H1 (cell line): ENCODE data around the gene ID1.

Experiments
- EP300 ChIP-seq, 2 experiments: IDR thresholded peaks; 1 replicate in 1 of 2; 2 replicates in 1 of 2; pipeline ENCODE4 v1.6.1; 2011 to 2012; ENCODE audit warnings: low read depth in 2 of 2, low read length in 2 of 2, mild to moderate bottlenecking in 2 of 2, borderline replicate concordance in 1 of 2, inconsistent platforms in 1 of 2, moderate library complexity in 1 of 2
- JUN ChIP-seq: IDR thresholded peaks from 2 replicates; pipeline ENCODE4 v1.6.1; 2011; ENCODE audit warnings: low read depth, mild to moderate bottlenecking, improper control_type of control experiment, low read length
- POLR2A ChIP-seq, 2 experiments: IDR thresholded peaks; 1 replicate in 1 of 2; 2 replicates in 1 of 2; pipeline ENCODE4 v1.6.1; 2011; ENCODE audit warnings: low read depth in 2 of 2, low read length in 2 of 2, mild to moderate bottlenecking in 2 of 2; ENCODE audit errors: control extremely low read depth in 1 of 2
- POLR2AphosphoS5 ChIP-seq: IDR thresholded peaks from 2 replicates; pipeline ENCODE4 v1.6.1; 2011; ENCODE audit warnings: low read depth, low read length
- RAD21 ChIP-seq, 2 experiments: IDR thresholded peaks in 1 of 2; conservative IDR thresholded peaks in 1 of 2; 2 replicates each; pipeline ENCODE4 v1.6.1; 2011; ENCODE audit warnings: low read depth in 2 of 2, low read length in 2 of 2, improper control_type of control experiment in 1 of 2, inconsistent platforms in 1 of 2, mild to moderate bottlenecking in 1 of 2, moderate library complexity in 1 of 2
- TF ChIP-seq, protein P1 (sequence below), 3 experiments: IDR thresholded peaks; 1 replicate in 2 of 3; 2 replicates in 1 of 3; pipeline versions ENCODE4 v1.5.1 to v1.6.1; 2011; ENCODE audit warnings: low read length in 3 of 3, mild to moderate bottlenecking in 3 of 3, inconsistent platforms in 2 of 3, low read depth in 1 of 3, moderate library complexity in 1 of 3; ENCODE audit not compliant: insufficient read depth in 1 of 3; ENCODE audit errors: control extremely low read depth in 1 of 3

DNA sequence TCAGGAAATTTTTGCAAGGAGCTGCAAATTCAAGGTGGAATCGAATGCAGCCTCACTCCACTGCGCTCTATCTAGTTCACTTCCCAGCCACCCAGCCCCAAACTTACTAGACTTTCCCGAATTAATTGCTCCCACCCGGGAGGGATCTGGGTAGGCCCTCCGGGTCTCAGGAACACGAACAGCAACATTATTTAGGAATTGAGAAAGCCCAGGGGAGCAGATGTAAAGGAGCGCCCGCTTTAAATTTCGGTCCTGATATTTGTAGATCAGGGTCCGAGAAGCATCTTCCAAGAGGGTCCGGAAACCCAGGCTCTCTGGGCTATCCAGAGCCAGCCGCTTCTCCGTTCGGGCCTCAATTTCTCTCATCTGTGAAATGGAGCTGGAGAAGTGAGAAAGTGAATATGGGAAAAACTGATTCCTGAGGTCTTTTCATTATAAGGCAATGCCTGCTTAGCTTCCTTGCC is 490 bp upstream of the ID1 start:
- no peak for TF ChIP-seq RAD21 (IDR thresholded peaks at IDR 0.05 in 1 of 2, conservative IDR thresholded peaks at IDR 0.05 in 1 of 2; ENCODE audit: low read depth in 2 of 2, low read length in 2 of 2)
- TF ChIP-seq POLR2A (IDR thresholded peaks at IDR 0.05; ENCODE audit: control extremely low read depth in 1 of 2, low read depth in 2 of 2, low read length in 2 of 2), result no peak; a peak in 1 of 3 replicates
- TF ChIP-seq, protein P1, sequence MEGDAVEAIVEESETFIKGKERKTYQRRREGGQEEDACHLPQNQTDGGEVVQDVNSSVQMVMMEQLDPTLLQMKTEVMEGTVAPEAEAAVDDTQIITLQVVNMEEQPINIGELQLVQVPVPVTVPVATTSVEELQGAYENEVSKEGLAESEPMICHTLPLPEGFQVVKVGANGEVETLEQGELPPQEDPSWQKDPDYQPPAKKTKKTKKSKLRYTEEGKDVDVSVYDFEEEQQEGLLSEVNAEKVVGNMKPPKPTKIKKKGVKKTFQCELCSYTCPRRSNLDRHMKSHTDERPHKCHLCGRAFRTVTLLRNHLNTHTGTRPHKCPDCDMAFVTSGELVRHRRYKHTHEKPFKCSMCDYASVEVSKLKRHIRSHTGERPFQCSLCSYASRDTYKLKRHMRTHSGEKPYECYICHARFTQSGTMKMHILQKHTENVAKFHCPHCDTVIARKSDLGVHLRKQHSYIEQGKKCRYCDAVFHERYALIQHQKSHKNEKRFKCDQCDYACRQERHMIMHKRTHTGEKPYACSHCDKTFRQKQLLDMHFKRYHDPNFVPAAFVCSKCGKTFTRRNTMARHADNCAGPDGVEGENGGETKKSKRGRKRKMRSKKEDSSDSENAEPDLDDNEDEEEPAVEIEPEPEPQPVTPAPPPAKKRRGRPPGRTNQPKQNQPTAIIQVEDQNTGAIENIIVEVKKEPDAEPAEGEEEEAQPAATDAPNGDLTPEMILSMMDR (IDR thresholded peaks at IDR 0.05; ENCODE audit: control extremely low read depth in 1 of 3, insufficient read depth in 1 of 3, low read depth in 1 of 3, low read length in 3 of 3), result no peak
- no peak for TF ChIP-seq JUN
- TF ChIP-seq EP300 (IDR thresholded peaks at IDR 0.05; ENCODE audit: borderline replicate concordance in 1 of 2, low read depth in 2 of 2, low read length in 2 of 2), result no peak
- TF ChIP-seq POLR2AphosphoS5, result no peak; the same call in 1 of the 2 replicates
